C4-2B (cell line): ENCODE measurements around the gene DNALI1.

Experiments used
- CTCF ChIP-seq: fragments of 450-650 bp; conservative IDR thresholded peaks from 2 replicates; pipeline ENCODE4 v1.5.1; 2017; ENCODE audit warnings: mild to moderate bottlenecking
- ZFX ChIP-seq: fragments of 450-650 bp; IDR thresholded peaks from 2 replicates; pipeline ENCODE4 v1.6.1; 2017

DNA sequence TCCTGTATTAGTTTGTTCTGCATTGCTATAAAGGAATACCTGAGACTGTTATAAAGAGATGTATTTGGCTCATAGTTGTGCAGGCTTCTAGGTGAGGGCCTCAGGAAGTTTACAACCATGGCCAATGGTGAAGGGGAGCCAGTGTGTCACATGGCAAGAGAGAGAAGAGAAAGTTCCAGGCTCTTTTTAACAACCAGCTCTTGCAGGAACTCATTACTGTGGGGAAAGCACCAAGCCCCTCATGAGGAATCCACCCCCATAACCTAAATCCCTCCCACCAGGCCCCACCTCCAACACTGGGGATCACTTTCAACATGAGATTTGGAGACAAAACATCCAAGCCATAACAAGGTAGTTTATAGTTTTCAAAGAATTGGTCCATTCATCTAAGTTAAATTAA is 37.1 kb upstream of the DNALI1 start:
- TF ChIP-seq CTCF (no peak), ZFX (no peak)
